WTC11 (cell line): ENCODE results near the gene RPS28. TPM values are rescaled to one million over a fixed set of nuclear protein-coding genes. Genes with fewer than 3 reads are reported as not detected.
"Not testable (repeated sequence)": the region's sequence is repeated elsewhere in the genome, so short reads cannot be mapped to it uniquely, and the experiment has no call there.

Source experiments
- ATAC-seq: fragments of 200-7000 bp; cut with Tn5 transposase; 2 replicates; pipeline ENCODE4 v1.10.0; 2021; ENCODE audit warnings: mild to moderate bottlenecking, moderate library complexity
- CTCF ChIA-PET: fragments of 300-600 bp; sonication (Branson Sonifier 250); formaldehyde crosslinking; loops from one replicate; lab custom pipeline; 2021; ENCODE audit warnings: antibody characterized with exemption; lab: Charles Lee
- POLR2A ChIA-PET: fragments of 350-600 bp; sonication (Branson Sonifier 250); formaldehyde crosslinking; loops from one replicate; lab custom pipeline; 2021; ENCODE audit warnings: antibody characterized with exemption; lab: Charles Lee
- DNase-seq: peaks from one replicate; pipeline ENCODE4 v3.0.0; 2021; ENCODE audit warnings: low spot score
- H3K27ac Mint-ChIP-seq: 2 replicates; pipeline ENCODE4 v1.8.0; 2021; ENCODE audit warnings: mixed read lengths
- H3K27me3 Mint-ChIP-seq: 2 replicates; pipeline ENCODE4 v1.8.0; 2021; ENCODE audit warnings: low read depth, mild to moderate bottlenecking, moderate library complexity, mixed read lengths
- H3K36me3 Mint-ChIP-seq: 2 replicates; pipeline ENCODE4 v1.8.0; 2021; ENCODE audit warnings: mixed read lengths
- H3K4me1 Mint-ChIP-seq: 2 replicates; pipeline ENCODE4 v1.8.0; 2022; ENCODE audit warnings: mixed read lengths
- H3K4me3 Mint-ChIP-seq: 2 replicates; pipeline ENCODE4 v1.8.0; 2021; ENCODE audit warnings: mild to moderate bottlenecking, moderate library complexity, mixed read lengths
- H3K9me3 Mint-ChIP-seq: 2 replicates; pipeline ENCODE4 v1.8.0; 2021; ENCODE audit warnings: mixed read lengths
- ATF1 ChIP-seq: sonication (generic); formaldehyde crosslinking; IDR thresholded peaks from 2 replicates; pipeline ENCODE4 v1.8.1; 2023; ENCODE audit warnings: mild to moderate bottlenecking, moderate library complexity, missing genetic modification reagents
- CBFB ChIP-seq: sonication (generic); formaldehyde crosslinking; IDR thresholded peaks from 2 replicates; pipeline ENCODE4 v1.8.1; 2022; ENCODE audit warnings: mild to moderate bottlenecking, low read depth, missing genetic modification reagents
- FOXJ3 ChIP-seq: sonication (generic); formaldehyde crosslinking; IDR thresholded peaks from 2 replicates; pipeline ENCODE4 v1.9.0; 2021; ENCODE audit warnings: missing genetic modification reagents, mild to moderate bottlenecking, borderline replicate concordance
- GTF2I ChIP-seq: fragments of 250-450 bp; sonication (Bioruptor Pico); conservative IDR thresholded peaks from 2 replicates; pipeline ENCODE4 v1.4.0; 2021; ENCODE audit warnings: mild to moderate bottlenecking
- HMGA2 ChIP-seq: fragments of 250-450 bp; sonication (Bioruptor Pico); IDR thresholded peaks from 2 replicates; pipeline ENCODE4 v1.4.0; 2021; ENCODE audit warnings: mild to moderate bottlenecking, moderate library complexity
- IRF2 ChIP-seq: sonication (generic); formaldehyde crosslinking; IDR thresholded peaks from 2 replicates; pipeline ENCODE4 v1.8.0; 2022; ENCODE audit warnings: low read depth, missing genetic modification reagents, borderline replicate concordance
- PRDM15 ChIP-seq: sonication (generic); formaldehyde crosslinking; IDR thresholded peaks from 2 replicates; pipeline ENCODE4 v1.8.0; 2022; ENCODE audit warnings: missing genetic modification reagents
- PRRX2 ChIP-seq: fragments of 250-450 bp; sonication (Bioruptor Pico); IDR thresholded peaks from 2 replicates; pipeline ENCODE4 v1.8.0; 2021; ENCODE audit warnings: mild to moderate bottlenecking
- TCF7 ChIP-seq: sonication (generic); formaldehyde crosslinking; IDR thresholded peaks from 2 replicates; pipeline ENCODE4 v1.8.0; 2022; ENCODE audit warnings: mild to moderate bottlenecking, low read depth, missing genetic modification reagents, moderate library complexity
- USF2 ChIP-seq: sonication (generic); formaldehyde crosslinking; IDR thresholded peaks from 2 replicates; pipeline ENCODE4 v1.8.1; 2023; ENCODE audit warnings: mild to moderate bottlenecking, missing genetic modification reagents, moderate library complexity
- ZBTB21 ChIP-seq: sonication (generic); formaldehyde crosslinking; IDR thresholded peaks from 2 replicates; pipeline ENCODE4 v1.8.1; 2023; ENCODE audit warnings: mild to moderate bottlenecking, missing genetic modification reagents, borderline replicate concordance
- ZMAT4 ChIP-seq: fragments of 250-450 bp; sonication (Bioruptor Pico); IDR thresholded peaks from 2 replicates; pipeline ENCODE4 v1.9.0; 2021; ENCODE audit warnings: mild to moderate bottlenecking
- ZNF512 ChIP-seq: sonication (generic); formaldehyde crosslinking; IDR thresholded peaks from 2 replicates; pipeline ENCODE4 v1.8.1; 2022; ENCODE audit warnings: missing genetic modification reagents, borderline replicate concordance
- total RNA-seq: library from RNA; stranded (reverse); gene quantifications from 3 replicates; pipeline ENCODE4 v1.2.3, GENCODE V29; 2021
- TF ChIP-seq, protein P1 (sequence below): fragments of 200-600 bp; IDR thresholded peaks from 2 replicates; pipeline ENCODE4 v1.8.0; 2022; ENCODE audit warnings: antibody characterized with exemption

RPS28 gene
- total RNA-seq, 1 experiment from 2014 or later: 2,082 TPM

DNA sequence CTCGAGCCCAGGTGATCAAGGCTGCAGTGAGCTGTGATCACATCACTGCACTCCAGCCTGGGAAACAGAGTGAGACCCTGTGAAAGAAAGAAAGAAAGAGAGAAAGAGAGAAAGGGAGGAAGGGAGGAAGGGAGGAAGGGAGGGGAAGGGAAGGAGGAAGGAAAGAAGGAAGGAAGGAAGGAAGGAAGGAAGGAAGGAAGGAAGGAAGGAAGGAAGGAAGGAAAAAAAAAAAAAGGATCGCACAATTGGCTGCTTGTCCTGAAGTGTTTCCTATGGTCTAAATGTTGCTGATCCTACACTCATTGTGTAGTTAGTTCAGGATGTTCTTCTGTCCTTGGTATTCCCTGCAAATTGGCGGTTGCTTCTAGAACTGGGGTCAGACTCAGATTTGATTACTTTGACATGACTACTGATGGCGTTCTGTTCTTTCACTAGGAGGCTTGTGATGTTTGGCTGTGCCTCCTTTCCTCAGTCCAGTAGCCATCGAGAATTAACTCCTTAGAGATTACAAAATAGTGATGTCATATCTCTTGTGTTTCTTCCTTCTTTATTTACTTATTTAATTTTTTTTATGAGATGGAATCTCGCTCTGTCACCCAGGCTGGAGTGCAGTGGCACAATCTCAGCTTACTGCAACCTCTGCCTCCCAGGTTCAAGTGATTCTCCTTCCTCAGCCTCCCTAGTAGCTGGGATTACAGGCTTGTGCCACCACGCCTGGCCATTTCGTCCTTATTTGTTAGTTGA lies 28.5 kb downstream of the RPS28 start:
- CTCF ChIA-PET, POLR2A ChIA-PET, ATAC-seq: not testable (repeated sequence)

GRCh38 chr19:8352134-8352827 lies 31.0 kb downstream of the RPS28 start:
- ChIA-PET POLR2A (interaction anchor here (0.7 kb wide), 1 partner anchor 307 kb away, joined by 8 read pairs; no protein-coding TSS in a partner anchor), CTCF (interaction anchor here (0.6 to 4.1 kb wide), 25 partner anchors 10 to 289 kb away, joined by 3 to 47 read pairs (median 7); partner anchors contain the start of genes ANGPTL4, KANK3, MARCHF2 and RAB11B)
- Mint-ChIP-seq H3K4me1 (peaks cover 18% of the 10 kb centered on the region), H3K27ac (no peak overlapping the region), H3K4me3 (peak overlapping the region; percentile 43), H3K27me3 (peaks cover 18% of the 10 kb centered on the region), H3K9me3 (peaks cover 7% of the 10 kb centered on the region), H3K36me3 (no peaks in the 10 kb centered on the region)
- TF ChIP-seq HMGA2 (no peak), TCF7 (CRISPR knock-in tag) (no peak), ZNF512 (peak; percentile 99), PRRX2 (CRISPR knock-in tag) (no peak), CBFB (no peak)
- peak; percentile 38 for ATAC-seq
- DNase-seq: no peak

More for the DNA sequence above, 28.5 kb downstream of the RPS28 start:
- 0 out of 2 replicates have a peak, but pooled peaks have one; percentile 22 for TF ChIP-seq ZNF512
- TF ChIP-seq, all 79 proteins: peak for 1; not testable (repeated sequence) for 78
- Mint-ChIP-seq H3K27ac (0 out of 2 replicates have a peak overlapping the region, but pooled peaks have one; percentile 5), H3K27me3 (peaks cover 19% of the 10 kb centered on the region), H3K4me1 (peaks cover 21% of the 10 kb centered on the region)
- not testable (repeated sequence) for H3K9me3 Mint-ChIP-seq, H3K4me3 Mint-ChIP-seq, DNase-seq, H3K36me3 Mint-ChIP-seq

DNA sequence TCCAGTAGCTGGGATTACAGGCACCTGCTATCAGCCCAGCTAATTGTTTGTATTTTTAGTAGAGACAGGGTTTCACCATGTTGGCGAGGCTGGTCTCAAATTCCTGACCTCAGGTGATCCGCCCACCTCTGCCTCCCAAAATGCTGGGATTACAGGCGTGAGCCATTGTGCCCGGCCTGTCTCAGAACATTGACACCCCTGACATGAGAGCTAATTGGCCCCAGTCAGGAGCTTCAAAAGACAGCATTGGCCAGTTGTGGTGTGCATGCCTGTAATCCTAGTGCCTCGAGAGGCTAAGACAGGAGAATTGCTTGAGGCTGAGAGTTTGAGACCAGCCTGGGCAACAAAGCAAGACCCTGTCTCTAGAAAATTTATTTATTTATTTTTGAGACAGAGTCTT lies 31.5 kb downstream of the RPS28 start:
- CTCF ChIA-PET: interaction anchor here (0.6 to 4.1 kb wide), 27 partner anchors 10 to 227 kb away, joined by 3 to 47 read pairs (median 7); partner anchors contain the start of genes ANGPTL4, HNRNPM, KANK3 and MARCHF2
- H3K9me3 Mint-ChIP-seq, POLR2A ChIA-PET, H3K36me3 Mint-ChIP-seq, H3K27ac Mint-ChIP-seq, DNase-seq: not testable (repeated sequence)
- Mint-ChIP-seq H3K4me1 (peaks cover 14% of the 10 kb centered on the region), H3K4me3 (peak overlapping the region; percentile 43; the same call in 1 of the 2 replicates), H3K27me3 (peaks cover 18% of the 10 kb centered on the region)
- ATAC-seq: peak; percentile 35

- H3K27me3 Mint-ChIP-seq: peaks cover 16% of the 10 kb centered on the region
- H3K4me1 Mint-ChIP-seq: peaks cover 14% of the 10 kb centered on the region
- H3K36me3 Mint-ChIP-seq: no peaks in the 10 kb centered on the region
- H3K27ac Mint-ChIP-seq: no peak overlapping the region
- POLR2A ChIA-PET: no interaction called here
- CTCF ChIA-PET: interaction anchor here (1.9 to 4.1 kb wide), 8 partner anchors 7 to 227 kb away, joined by 5 to 47 read pairs (median 32); partner anchors contain the start of genes ANGPTL4, MARCHF2 and RAB11B
- H3K9me3 Mint-ChIP-seq: peaks cover 7% of the 10 kb centered on the region
- no peak for ATAC-seq
- H3K4me3 Mint-ChIP-seq: no peak overlapping the region
- no peak for DNase-seq
- TF ChIP-seq IRF2 (CRISPR knock-in tag) (no peak), ZMAT4 (CRISPR knock-in tag) (no peak), ZBTB21 (CRISPR knock-in tag) (no peak), FOXJ3 (CRISPR knock-in tag) (no peak), PRDM15 (CRISPR knock-in tag) (no peak), USF2 (CRISPR knock-in tag) (no peak), GTF2I (no peak), ATF1 (no peak)
- TF ChIP-seq, protein P1, sequence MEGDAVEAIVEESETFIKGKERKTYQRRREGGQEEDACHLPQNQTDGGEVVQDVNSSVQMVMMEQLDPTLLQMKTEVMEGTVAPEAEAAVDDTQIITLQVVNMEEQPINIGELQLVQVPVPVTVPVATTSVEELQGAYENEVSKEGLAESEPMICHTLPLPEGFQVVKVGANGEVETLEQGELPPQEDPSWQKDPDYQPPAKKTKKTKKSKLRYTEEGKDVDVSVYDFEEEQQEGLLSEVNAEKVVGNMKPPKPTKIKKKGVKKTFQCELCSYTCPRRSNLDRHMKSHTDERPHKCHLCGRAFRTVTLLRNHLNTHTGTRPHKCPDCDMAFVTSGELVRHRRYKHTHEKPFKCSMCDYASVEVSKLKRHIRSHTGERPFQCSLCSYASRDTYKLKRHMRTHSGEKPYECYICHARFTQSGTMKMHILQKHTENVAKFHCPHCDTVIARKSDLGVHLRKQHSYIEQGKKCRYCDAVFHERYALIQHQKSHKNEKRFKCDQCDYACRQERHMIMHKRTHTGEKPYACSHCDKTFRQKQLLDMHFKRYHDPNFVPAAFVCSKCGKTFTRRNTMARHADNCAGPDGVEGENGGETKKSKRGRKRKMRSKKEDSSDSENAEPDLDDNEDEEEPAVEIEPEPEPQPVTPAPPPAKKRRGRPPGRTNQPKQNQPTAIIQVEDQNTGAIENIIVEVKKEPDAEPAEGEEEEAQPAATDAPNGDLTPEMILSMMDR: no peak
Measured at GRCh38 chr19:8355631-8356402, 34.5 kb downstream of the RPS28 start.
